ENCODE measurements around the gene SIK1. TPM values are rescaled to one million over a fixed set of nuclear protein-coding genes. Genes with fewer than 3 reads are reported as not detected.

SIK1 gene
- polyA plus RNA-seq, 4 donors = 1.9 to 11.5 (median 4.9) TPM

Other genes starting within 250 kb of the SIK1 start
- gene HSF2BP, start 232.4 kb upstream of the SIK1 start, polyA plus RNA-seq = under 1 TPM in 3 of 4 donors, not detected in 1; 0.22 to 0.78 (median 0.49) TPM
- 10 to 100 TPM in 2 of 4 donors, 1 to 10 TPM in 2; 3.4 to 19.5 (median 7.7) TPM for gene RRP1B, start 232.4 kb upstream of the SIK1 start, polyA plus RNA-seq